GM21619 (cell line): ENCODE measurements around the gene FBXO31.

Experiments used
- ATAC-seq: cut with Tn5 transposase; IDR thresholded peaks from one replicate; pipeline ENCODE4 v1.9.1; 2021; ENCODE audit not compliant: unreplicated experiment

The FBXO31 gene

DNA sequence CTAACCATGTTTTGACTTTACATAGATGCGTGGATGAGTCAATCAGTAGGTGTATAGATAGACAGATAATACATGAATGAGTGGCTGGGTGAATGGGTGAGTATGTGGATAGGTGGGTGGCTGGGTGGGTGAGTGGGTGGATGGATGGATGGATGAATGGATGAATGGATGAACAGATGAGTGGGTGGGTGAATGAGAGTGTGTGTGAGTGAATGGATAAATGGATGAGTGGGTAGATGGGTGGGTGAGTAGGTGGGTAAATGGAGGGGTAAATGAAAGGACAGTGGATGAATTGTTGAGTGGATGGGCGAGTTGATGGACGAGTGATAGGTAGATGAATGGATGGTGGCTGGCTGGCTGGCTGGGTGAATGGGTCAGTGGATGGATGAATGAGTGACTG is 89.6 kb downstream of the FBXO31 start:
- ATAC-seq: no peak

- no peak for ATAC-seq
These were observed 91.6 kb downstream of the FBXO31 start for GRCh38 chr16:87291944-87292343.

DNA sequence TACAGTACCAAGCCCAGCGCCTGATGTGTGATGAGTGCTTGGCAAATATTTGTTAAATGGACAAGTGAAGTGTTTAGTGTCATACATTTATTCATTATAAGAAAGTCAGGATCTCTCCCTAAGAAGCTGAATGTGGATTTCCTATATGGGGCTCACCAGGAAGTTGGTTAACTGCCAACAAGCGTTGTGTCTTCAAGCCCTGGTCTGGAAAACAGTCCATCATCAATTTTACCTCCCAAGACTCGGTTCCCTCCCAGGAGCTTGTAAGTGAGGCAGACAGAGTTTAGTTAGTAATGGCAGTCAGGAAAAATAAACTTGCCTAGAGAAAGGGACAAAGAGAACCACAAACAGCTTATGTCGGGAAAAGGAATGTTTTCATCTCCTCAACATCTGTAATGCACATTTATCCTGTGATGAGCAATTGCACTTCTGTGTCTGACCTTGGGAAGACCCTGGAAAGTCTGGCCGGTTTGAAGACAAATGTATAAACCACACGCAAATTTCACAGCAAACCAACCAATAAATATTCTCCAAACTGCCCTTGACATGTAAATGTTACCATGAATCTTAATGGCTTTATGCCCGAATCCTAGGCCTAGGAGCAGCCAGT is 94.7 kb downstream of the FBXO31 start:
- ATAC-seq: no peak

DNA sequence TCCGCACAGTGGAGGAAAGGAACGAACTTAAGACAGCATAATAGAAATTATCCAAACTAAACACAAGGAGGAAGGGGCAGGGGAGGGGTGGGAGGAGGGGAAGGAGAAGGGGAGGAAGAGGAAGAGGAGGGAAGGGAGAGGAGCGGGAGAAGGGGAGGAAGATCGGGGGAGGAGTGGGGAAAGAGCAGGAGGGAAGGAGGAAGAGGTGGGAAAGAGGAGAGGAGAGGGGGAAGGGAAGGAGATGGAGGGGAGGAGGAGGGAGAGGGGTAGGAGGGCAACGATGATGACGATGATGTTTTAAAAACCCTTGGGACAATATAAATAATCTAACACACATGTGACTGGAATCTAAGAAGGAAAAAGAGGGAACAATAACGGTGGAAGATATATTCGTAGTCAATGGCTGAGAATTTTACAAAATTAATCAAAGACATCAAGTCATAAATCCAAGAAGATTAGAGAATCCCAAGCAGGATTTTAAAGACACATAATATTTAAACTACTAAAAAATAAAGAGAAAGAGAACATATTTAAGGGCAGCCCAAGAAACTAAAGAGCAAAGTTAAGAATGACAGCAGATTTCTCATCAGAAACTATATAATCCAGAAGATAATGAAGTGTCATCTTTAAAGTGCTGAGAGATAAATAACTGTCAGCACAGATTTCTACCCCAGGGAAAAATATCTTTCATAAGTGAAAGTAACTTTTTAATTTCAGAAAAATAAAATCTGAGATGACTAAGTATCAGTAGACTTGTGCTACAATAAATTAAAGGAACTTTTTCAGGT is 96.5 kb downstream of the FBXO31 start:
- ATAC-seq: no peak

GRCh38 chr16:87284183-87284582 is 99.4 kb downstream of the FBXO31 start:
- ATAC-seq: no peak

GRCh38 chr16:87279094-87279658 is 104.4 kb downstream of the FBXO31 start:
- no peak for ATAC-seq

- ATAC-seq: no peak
These were observed 105.1 kb downstream of the FBXO31 start for GRCh38 chr16:87278191-87279093.
